ENCODE measurements around the gene CLEC4D.
"Not testable (repeated sequence)": the region's sequence is repeated elsewhere in the genome, so short reads cannot be mapped to it uniquely, and the experiment has no call there.

CLEC4D gene

DNA sequence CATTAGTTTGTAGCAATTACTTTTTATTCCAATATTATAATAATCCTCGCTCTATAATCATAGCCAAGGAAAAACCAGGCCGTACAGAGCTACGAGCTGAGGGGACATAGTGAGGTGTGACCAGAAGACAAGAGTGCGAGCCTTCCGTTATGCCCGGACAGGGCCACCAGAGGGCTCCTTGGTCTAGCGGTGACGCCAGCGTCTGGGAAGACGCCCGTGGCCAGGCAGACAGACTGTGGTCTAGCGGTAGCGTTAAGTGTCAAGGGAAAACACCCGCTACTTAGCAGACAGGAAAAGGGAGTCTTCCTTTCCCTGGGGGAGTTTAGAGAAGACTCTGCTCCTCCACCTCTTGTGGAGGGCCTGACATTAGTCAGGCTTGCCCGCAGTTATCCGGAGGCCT, 24.5 kb downstream of the CLEC4D start:
- not testable (repeated sequence) for DNase-seq

DNA sequence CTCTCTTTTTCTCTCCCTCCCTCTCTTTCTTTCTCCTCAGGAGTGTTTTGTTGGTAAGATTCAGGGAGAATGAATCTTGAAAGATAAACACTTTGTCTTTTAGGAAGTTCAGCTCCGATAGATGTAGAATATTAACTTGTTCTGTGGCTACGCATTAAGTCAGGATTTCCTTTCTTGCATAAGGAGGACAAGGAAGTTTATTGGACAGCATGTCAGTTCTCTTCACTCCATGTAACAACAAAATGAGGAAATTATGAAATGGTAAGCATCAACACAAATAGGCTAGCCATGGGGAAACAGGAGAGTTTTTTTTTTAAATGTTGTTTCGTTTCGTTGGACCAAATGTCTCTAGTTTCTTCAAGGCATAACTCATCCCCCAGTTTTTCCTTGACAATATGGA, 27.5 kb downstream of the CLEC4D start, which contains the start of gene CLEC4E:
CLEC4E (minus strand) TSS at position 75 of the 400 bp plus-strand sequence. CDS start 108 bp downstream, outside the sequence.
- DNase-seq = not testable (repeated sequence)

- no peak for DNase-seq
These were observed 28.3 kb downstream of the CLEC4D start for GRCh38 chr12:8541562-8541961.

- peak; percentile 71 for DNase-seq
These were observed 31.0 kb downstream of the CLEC4D start for GRCh38 chr12:8544295-8544694.

- no peak for DNase-seq
These were observed 33.3 kb downstream of the CLEC4D start for GRCh38 chr12:8546591-8546990.

- no peak for DNase-seq
These were observed 34.3 kb downstream of the CLEC4D start for GRCh38 chr12:8547645-8548044.

- DNase-seq = no peak
These were observed 34.9 kb downstream of the CLEC4D start for GRCh38 chr12:8548192-8548591.

- DNase-seq = no peak
These were observed 36.1 kb downstream of the CLEC4D start for GRCh38 chr12:8549381-8549780.

GRCh38 chr12:8553088-8553627, 39.9 kb downstream of the CLEC4D start:
- no peak for DNase-seq

DNA sequence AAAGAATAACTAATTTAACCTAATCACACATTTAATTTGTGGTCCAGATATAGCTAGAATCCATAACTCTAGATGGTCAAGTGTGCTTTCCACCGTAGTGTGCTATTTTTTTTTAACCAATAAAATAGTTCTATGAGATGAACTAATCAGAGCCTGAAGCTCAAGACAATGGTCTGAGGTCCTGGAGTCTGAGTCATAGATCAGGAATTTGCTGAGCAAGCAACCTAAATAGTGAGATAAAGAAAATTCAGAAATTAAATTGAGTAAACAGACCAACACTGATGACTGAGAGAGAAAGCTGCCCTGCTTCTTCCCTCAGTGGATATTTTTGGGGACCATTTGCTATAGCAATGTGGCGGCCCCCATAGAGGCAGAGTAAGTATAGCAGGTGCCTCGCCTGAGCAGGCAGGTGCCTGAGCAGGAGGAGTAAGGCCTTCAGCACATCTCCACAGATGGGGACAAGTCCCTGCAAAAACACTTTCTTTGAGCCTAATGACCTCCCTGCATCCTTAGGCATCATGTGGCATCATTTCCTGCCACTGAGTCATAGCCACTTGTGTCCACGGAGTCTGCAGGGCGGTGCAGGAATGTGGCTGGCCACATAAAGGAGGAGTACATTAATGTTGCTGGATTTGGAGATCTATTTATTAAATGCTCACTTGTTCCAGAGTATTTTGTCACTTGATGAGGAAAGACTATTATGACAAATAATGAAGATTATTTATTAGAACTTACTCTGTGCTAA, 41.3 kb downstream of the CLEC4D start:
- DNase-seq = no peak

- DNase-seq = no peak
These were observed 43.3 kb downstream of the CLEC4D start for GRCh38 chr12:8556531-8557097.

- DNase-seq = no peak
These were observed 46.4 kb downstream of the CLEC4D start for GRCh38 chr12:8559676-8560075.

- DNase-seq = no peak
These were observed 47.7 kb downstream of the CLEC4D start for GRCh38 chr12:8561011-8561410.

DNA sequence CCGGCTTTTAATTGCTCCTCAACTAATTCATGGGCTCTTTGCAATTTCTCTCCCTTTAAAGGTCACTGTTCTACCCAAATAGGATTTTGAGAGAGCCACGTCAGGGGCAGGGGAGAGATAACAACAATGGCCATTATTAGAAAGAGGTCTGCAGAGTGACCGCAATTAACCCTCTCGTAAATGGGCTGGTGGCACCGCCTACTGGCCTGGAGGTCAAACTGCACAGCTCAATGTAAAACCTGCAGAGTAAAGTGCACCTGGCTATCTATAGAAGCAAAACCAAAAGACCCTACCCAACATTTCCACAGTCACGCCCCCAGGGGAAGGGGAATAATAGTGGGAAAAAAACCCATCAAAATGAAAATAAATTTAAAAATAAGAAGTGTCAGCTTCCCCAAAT, 49.0 kb downstream of the CLEC4D start:
- DNase-seq = no peak

DNA sequence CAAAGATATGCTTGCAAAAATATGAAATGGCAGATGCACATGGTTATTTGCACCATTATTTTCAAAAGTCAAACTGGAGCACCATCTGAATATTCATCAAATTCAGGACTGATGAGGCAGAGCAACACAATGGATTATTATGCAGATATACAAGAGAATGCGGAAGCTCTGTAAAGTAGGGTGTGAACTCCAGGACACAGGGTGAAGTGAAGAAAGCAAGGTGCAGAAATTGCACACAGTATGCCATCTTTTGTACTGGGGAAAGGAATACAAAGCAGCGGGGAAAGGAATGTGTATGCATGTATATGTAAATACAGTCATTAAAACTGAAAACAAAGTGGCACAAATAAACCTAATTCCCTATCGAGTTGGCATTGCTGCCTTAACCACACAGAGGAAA, 50.1 kb downstream of the CLEC4D start:
- no peak for DNase-seq

GRCh38 chr12:8564656-8565055, 51.4 kb downstream of the CLEC4D start:
- DNase-seq = no peak

DNA sequence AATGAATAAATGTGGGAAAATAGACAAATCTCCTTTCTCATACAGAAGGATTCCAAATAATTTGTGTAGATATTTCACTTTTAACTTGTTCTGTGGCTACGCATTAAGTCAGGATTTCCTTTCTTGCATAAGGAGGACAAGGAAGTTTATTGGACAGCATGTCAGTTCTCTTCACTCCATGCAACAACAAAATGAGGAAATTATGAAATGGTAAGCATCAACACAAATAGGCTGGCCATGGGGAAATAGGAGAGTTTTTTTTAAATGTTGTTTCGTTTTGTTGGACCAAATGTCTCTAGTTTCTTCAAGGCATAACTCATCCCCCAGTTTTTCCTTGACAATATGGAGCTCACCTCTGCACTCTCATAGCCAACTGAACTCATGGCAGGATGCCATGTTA, 52.7 kb downstream of the CLEC4D start:
- not testable (repeated sequence) for DNase-seq

DNA sequence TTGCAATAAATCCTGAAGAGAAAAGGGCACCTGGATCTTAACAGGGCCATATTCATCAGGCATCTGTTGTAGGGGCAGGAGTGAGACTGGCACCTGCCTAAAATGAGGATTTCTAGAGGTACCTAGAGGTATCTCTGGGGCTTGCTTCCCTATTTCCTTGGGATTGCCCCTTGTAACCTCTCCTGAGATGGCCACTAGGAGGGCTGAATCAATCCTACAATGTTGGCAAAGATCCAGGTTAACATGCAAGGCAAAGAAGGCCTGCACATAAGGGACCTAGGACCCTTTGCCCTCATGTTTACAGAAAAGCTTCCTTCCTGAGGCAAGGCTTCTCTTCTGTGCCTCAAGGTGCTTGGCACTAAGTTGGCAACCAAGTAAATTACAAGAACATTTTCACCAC, 53.2 kb downstream of the CLEC4D start:
- no peak for DNase-seq
